HL-60 (cell line): Measurements from ENCODE around the gene DTWD2.
"Not testable (repeated sequence)": the region's sequence is repeated elsewhere in the genome, so short reads cannot be mapped to it uniquely, and the experiment has no call there.

Experiments
- DNase-seq, 2 experiments: peaks; one replicate each; pipeline ENCODE4 v3.0.0-alpha.2; 2010 to 2020; ENCODE audit warnings: low read depth in 1 of 2, low spot score in 1 of 2
- H3K27ac ChIP-seq: fragments of 250-450 bp; sonication (Bioruptor Pico); replicated peaks from 2 replicates; pipeline ENCODE4 v1.5.1; 2020; ENCODE audit warnings: mild to moderate bottlenecking, moderate library complexity
- H3K27me3 ChIP-seq: fragments of 250-450 bp; sonication (Bioruptor Pico); 2 replicates; pipeline ENCODE4 v1.5.1; 2021; ENCODE audit warnings: mild to moderate bottlenecking, moderate library complexity; ENCODE audit not compliant: insufficient read depth, poor library complexity, severe bottlenecking
- H3K4me3 ChIP-seq: replicated peaks from 2 replicates; pipeline ENCODE4 v1.5.1; 2011; ENCODE audit warnings: mild to moderate bottlenecking, control low read depth, low read length; ENCODE audit not compliant: insufficient read depth
- CTCF ChIP-seq: IDR thresholded peaks from one replicate; pipeline ENCODE4 v1.5.1; 2011; ENCODE audit warnings: low read length, control low read depth, inconsistent platforms; ENCODE audit not compliant: insufficient read depth
- GABPA ChIP-seq: IDR thresholded peaks from 2 replicates; pipeline ENCODE4 v1.6.1; 2012; ENCODE audit warnings: low read depth
- POLR2AphosphoS5 ChIP-seq: IDR thresholded peaks from 2 replicates; pipeline ENCODE4 v1.6.1; 2012; ENCODE audit warnings: low read depth
- REST ChIP-seq: IDR thresholded peaks from 2 replicates; pipeline ENCODE4 v1.6.1; 2012; ENCODE audit warnings: low read depth; ENCODE audit not compliant: insufficient replicate concordance
- SPI1 ChIP-seq: IDR thresholded peaks from 2 replicates; pipeline ENCODE4 v1.6.1; 2012; ENCODE audit warnings: low read depth, mild to moderate bottlenecking, borderline replicate concordance

DTWD2 gene

GRCh38 chr5:118994595-118994994, 6.2 kb upstream of the DTWD2 start:
- no peak for TF ChIP-seq SPI1
- no peak for TF ChIP-seq CTCF
- no peak for TF ChIP-seq REST
- no peak for TF ChIP-seq POLR2AphosphoS5
- TF ChIP-seq GABPA: no peak
- H3K4me3 ChIP-seq: no peak overlapping the region
- no peak overlapping the region for H3K27ac ChIP-seq
- no peak for DNase-seq
- no peaks in the 10 kb centered on the region for H3K27me3 ChIP-seq

GRCh38 chr5:118993118-118993517, 4.8 kb upstream of the DTWD2 start:
- not testable (repeated sequence) for H3K4me3 ChIP-seq, H3K27me3 ChIP-seq, DNase-seq, H3K27ac ChIP-seq

DNA sequence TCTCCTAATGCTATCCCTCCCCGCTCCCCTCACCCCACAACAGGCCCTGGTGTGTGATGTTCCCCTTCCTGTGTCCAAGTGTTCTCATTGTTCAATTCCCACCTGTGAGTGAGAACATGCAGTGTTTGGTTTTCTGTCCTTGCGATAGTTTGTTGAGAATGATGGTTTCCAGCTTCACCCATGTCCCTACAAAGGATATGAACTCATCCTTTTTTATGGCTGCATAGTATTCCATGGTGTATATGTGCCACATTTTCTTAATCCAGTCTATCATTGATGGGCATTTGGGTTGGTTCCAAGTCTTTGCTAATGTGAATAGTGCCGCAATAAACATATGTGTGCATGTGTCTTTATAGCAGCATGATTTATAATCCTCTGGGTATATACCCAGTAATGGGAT, 3.7 kb upstream of the DTWD2 start:
- not testable (repeated sequence) for H3K27ac ChIP-seq, DNase-seq, H3K27me3 ChIP-seq, H3K4me3 ChIP-seq

DNA sequence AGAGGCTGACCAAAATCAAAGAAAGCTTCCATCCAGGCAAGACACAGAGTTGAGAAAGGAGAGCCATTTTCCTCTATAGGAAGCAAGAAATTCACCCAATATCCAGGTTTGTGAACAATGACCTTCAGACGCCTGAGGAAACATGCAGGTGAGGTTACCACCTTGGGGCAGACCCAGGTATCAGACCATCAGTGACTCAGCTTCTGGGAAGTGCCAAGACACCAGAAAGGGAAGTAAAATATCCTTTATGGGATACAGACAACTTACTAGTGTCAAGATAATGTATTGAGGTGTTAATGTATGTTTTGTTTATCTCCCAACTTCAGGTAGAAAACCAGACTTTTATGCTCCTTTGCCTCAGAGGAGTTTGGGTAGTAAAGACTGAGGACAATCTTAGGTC, 2.2 kb upstream of the DTWD2 start:
- TF ChIP-seq POLR2AphosphoS5 (no peak), CTCF (no peak), REST (no peak), SPI1 (no peak), GABPA (no peak)
- no peak for DNase-seq
- H3K4me3 ChIP-seq: no peak overlapping the region

GRCh38 chr5:118989816-118990215, 1.5 kb upstream of the DTWD2 start:
- H3K27ac ChIP-seq: no peak overlapping the region
- no peak for DNase-seq
- TF ChIP-seq REST (no peak), CTCF (no peak), GABPA (no peak)
- no peak overlapping the region for H3K4me3 ChIP-seq
- H3K27me3 ChIP-seq: no peaks in the 10 kb centered on the region

More for the DNA sequence above, 2.2 kb upstream of the DTWD2 start:
- H3K27me3 ChIP-seq: no peaks in the 10 kb centered on the region
- H3K27ac ChIP-seq: no peak overlapping the region
